Uterus (tissue), 2 donors: ENCODE data around the gene ATXN2L.

Experiments
- POLR2A ChIP-seq, 2 donors: fragments of 450-650 bp; IDR thresholded peaks; one replicate each; pipeline ENCODE4 v1.6.1; 2016; ENCODE audit warnings: antibody characterized with exemption in 2 of 2, mild to moderate bottlenecking in 1 of 2, moderate library complexity in 1 of 2
- TF ChIP-seq, protein P1 (sequence below), 4 experiments: fragments of 200-600 bp in 2 of 4; fragments of 450-650 bp in 2 of 4; sonication (generic) in 2 of 4; IDR thresholded peaks; one replicate each; pipeline ENCODE4 v1.5.1; 2016 to 2019; ENCODE audit warnings: antibody characterized with exemption in 4 of 4, mild to moderate bottlenecking in 2 of 4, moderate library complexity in 1 of 4

DNA sequence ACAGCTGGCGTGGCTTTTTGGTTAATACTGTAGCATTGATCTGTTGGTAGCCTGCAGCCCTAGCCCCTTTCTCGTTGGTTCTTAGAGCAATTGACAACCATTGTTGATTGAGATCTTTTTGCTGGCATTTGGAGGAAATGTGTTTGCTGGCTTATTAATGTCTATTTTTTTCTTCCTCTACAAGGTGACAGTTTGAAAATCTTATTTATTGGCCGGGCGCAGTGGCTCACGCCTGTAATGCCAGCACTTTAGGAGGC is 1.8 kb downstream of the ATXN2L start:
- TF ChIP-seq, protein P1, sequence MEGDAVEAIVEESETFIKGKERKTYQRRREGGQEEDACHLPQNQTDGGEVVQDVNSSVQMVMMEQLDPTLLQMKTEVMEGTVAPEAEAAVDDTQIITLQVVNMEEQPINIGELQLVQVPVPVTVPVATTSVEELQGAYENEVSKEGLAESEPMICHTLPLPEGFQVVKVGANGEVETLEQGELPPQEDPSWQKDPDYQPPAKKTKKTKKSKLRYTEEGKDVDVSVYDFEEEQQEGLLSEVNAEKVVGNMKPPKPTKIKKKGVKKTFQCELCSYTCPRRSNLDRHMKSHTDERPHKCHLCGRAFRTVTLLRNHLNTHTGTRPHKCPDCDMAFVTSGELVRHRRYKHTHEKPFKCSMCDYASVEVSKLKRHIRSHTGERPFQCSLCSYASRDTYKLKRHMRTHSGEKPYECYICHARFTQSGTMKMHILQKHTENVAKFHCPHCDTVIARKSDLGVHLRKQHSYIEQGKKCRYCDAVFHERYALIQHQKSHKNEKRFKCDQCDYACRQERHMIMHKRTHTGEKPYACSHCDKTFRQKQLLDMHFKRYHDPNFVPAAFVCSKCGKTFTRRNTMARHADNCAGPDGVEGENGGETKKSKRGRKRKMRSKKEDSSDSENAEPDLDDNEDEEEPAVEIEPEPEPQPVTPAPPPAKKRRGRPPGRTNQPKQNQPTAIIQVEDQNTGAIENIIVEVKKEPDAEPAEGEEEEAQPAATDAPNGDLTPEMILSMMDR (IDR thresholded peaks at IDR 0.05): no peak
- no peak for TF ChIP-seq POLR2A (IDR thresholded peaks at IDR 0.05)
